Prostate gland (tissue), 2 donors: ENCODE data around the gene ADPRH. TPM values are rescaled to one million over a fixed set of nuclear protein-coding genes. Genes with fewer than 3 reads are reported as not detected.

Experiments used
- DNase-seq: peaks from one replicate; pipeline ENCODE4 v3.0.0-alpha.2; 2019; ENCODE audit warnings: low spot score
- H3K27ac ChIP-seq, 2 donors: fragments of 200-600 bp; sonication (generic); 2 replicates each; pipeline ENCODE4 v1.5.1; 2017 to 2019
- H3K27me3 ChIP-seq: fragments of 200-600 bp; sonication (generic); replicated peaks from 2 replicates; pipeline ENCODE4 v1.5.1; 2019; ENCODE audit not compliant: insufficient read depth
- H3K36me3 ChIP-seq, 2 donors: fragments of 200-600 bp; sonication (generic); 1 replicate in 1 of 2; 2 replicates in 1 of 2; pipeline versions ENCODE4 v1.5.1 to v1.8.1; 2017 to 2019
- H3K4me1 ChIP-seq: fragments of 200-600 bp; sonication (generic); replicated peaks from 2 replicates; pipeline ENCODE4 v1.5.1; 2019
- H3K4me3 ChIP-seq, 2 donors: fragments of 200-600 bp; sonication (generic); 2 replicates each; pipeline ENCODE4 v1.5.1; 2017 to 2019
- H3K9me3 ChIP-seq: fragments of 200-600 bp; sonication (generic); 2 replicates; pipeline ENCODE4 v1.5.1; 2017
- POLR2A ChIP-seq: fragments of 450-650 bp; IDR thresholded peaks from one replicate; pipeline ENCODE4 v1.6.1; 2016; ENCODE audit warnings: antibody characterized with exemption, mild to moderate bottlenecking
- POLR2AphosphoS5 ChIP-seq: sonication (generic); formaldehyde crosslinking; IDR thresholded peaks from one replicate; pipeline ENCODE4 v1.6.1; 2017; ENCODE audit warnings: antibody characterized with exemption
- WGBS: methylation state at CpG from one replicate; pipeline ENCODE4 v1.1.5; 2018; 5-methylcytosine and 5-hydroxymethylcytosine counted together
- intact Hi-C: fragments of 100-400 bp; cut with DNase I; formaldehyde crosslinking; loops from one replicate; pipeline ENCODE4 v1.14.2; 2022
- total RNA-seq, 2 donors: library from RNA; depleted of rRNA; stranded (reverse); fragments of >200 nt; gene quantifications; one replicate each; pipeline ENCODE4 v1.1.0, GENCODE V29; 2016
- TF ChIP-seq, protein P1 (sequence below), 4 experiments: fragments of 200-600 bp in 2 of 4; fragments of 450-650 bp in 2 of 4; sonication (generic) in 2 of 4; IDR thresholded peaks; 1 replicate in 3 of 4; 2 replicates in 1 of 4; pipeline ENCODE4 v1.5.1; 2016 to 2019; ENCODE audit warnings: antibody characterized with exemption in 4 of 4, mild to moderate bottlenecking in 2 of 4, moderate library complexity in 2 of 4

ADPRH gene
- total RNA-seq, 2 donors from 2014 or later = 8.2 to 14.8 TPM

DNA sequence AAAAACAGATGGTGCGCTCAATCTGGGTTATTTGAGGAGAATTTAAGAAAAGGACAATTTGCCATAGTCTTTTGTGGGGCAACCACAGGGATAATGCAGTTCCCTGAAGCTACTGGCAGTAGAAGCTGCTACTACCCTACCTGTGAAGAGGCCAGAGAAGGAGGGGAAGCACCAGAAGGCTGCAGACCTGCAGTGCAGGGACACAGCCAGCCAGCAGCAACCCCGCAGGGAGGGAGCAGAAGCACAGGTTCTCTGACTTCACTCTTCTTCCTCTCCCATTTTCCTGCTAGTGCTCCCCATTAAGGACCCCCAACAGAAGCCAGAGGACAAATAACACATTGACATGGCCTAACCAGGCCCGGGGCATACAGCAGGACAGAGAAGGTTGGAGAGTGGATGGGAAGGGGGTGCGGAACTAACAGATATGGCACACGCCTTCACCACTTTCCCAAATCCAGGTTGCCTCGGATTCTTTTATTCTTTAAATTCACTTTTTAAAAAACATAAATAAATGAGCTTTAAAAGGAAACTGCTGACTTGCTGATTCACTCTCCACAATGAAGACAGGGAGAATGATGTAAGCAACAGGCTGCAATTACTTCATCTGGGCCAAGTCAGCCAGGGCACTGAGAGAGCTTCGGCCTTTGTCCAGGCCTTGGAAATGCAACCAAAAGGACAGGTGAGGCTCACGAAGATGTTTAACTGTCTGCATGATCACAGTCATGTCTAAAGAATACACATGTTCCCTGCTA is 51.0 kb downstream of the ADPRH start:
- Histone ChIP-seq H3K27ac (peak overlapping the region in 1 of 2 donors; percentile 34), H3K27me3 (no peaks in the 10 kb centered on the region), H3K36me3 (no peaks in the 10 kb centered on the region), H3K4me1 (no peaks in the 10 kb centered on the region), H3K4me3 (no peak overlapping the region), H3K9me3 (no peaks in the 10 kb centered on the region)
- TF ChIP-seq POLR2AphosphoS5 (peak; percentile 18), POLR2A (no peak)
- TF ChIP-seq, protein P1, sequence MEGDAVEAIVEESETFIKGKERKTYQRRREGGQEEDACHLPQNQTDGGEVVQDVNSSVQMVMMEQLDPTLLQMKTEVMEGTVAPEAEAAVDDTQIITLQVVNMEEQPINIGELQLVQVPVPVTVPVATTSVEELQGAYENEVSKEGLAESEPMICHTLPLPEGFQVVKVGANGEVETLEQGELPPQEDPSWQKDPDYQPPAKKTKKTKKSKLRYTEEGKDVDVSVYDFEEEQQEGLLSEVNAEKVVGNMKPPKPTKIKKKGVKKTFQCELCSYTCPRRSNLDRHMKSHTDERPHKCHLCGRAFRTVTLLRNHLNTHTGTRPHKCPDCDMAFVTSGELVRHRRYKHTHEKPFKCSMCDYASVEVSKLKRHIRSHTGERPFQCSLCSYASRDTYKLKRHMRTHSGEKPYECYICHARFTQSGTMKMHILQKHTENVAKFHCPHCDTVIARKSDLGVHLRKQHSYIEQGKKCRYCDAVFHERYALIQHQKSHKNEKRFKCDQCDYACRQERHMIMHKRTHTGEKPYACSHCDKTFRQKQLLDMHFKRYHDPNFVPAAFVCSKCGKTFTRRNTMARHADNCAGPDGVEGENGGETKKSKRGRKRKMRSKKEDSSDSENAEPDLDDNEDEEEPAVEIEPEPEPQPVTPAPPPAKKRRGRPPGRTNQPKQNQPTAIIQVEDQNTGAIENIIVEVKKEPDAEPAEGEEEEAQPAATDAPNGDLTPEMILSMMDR (IDR thresholded peaks at IDR 0.05) = no peak
- no peak for DNase-seq
- intact Hi-C loops = no loop called here
- WGBS = 80% methylated on average over 8 of the region's 8 CpGs

DNA sequence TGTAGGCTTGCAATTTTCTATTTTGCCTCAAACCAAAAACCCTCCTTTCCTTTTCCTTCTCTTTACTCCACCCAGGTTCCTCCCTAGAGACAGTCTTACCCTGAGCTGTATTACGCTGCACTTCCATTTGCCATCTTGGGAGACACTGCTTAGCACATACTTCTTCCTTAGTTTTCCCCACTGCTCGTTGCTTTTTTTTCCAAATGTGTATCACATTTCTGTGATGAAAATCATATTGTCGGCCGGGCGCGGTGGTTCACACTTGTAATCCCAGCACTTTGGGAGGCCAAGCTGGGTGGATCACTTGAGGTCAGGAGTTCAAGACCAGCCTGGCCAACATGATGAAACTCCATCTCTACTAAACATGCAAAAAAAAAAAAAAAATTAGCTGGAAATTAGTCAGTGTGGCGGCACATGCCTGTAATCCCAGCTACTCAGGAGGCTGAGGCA is 51.6 kb downstream of the ADPRH start:
- no peak for DNase-seq
- 83% methylated on average over 7 of the region's 7 CpGs for WGBS
- Histone ChIP-seq H3K27me3 (no peaks in the 10 kb centered on the region), H3K36me3 (no peaks in the 10 kb centered on the region), H3K27ac (peak overlapping the region in 1 of 2 donors; percentile 34), H3K9me3 (no peaks in the 10 kb centered on the region), H3K4me3 (no peak overlapping the region), H3K4me1 (no peaks in the 10 kb centered on the region)
- TF ChIP-seq POLR2A (no peak), POLR2AphosphoS5 (no peak)
- TF ChIP-seq, protein P1 (IDR thresholded peaks at IDR 0.05) = no peak
- intact Hi-C loops = no loop called here

DNA sequence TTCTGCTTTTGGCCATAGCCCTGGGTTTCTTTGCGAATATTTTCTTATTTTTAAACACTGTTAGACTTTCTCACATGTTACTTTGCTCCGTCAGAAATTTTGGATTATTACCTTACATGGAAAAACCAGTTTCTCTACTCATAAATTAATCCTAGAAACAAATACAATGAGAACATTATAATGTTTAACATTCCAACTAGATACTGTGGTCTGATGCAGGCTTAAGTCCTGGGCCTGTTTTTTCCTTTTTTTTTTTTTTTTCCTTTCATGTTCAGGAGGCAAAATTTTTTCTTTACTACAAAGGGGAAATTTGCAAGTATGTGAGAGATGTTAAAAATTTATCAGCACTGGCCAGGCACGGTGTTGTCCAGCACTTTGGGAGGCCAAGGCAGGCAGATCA is 52.2 kb downstream of the ADPRH start:
- no peak overlapping the region for H3K27ac ChIP-seq
- TF ChIP-seq POLR2A = no peak
- no peak for TF ChIP-seq POLR2AphosphoS5
- TF ChIP-seq, protein P1 (IDR thresholded peaks at IDR 0.05) = no peak
- WGBS = 19% methylated on average over 3 of the region's 3 CpGs
- no peak for DNase-seq
- no peaks in the 10 kb centered on the region for H3K36me3 ChIP-seq
- no peaks in the 10 kb centered on the region for H3K9me3 ChIP-seq
- intact Hi-C loops = no loop called here
- H3K4me1 ChIP-seq = no peaks in the 10 kb centered on the region
- no peak overlapping the region for H3K4me3 ChIP-seq
- no peaks in the 10 kb centered on the region for H3K27me3 ChIP-seq

DNA sequence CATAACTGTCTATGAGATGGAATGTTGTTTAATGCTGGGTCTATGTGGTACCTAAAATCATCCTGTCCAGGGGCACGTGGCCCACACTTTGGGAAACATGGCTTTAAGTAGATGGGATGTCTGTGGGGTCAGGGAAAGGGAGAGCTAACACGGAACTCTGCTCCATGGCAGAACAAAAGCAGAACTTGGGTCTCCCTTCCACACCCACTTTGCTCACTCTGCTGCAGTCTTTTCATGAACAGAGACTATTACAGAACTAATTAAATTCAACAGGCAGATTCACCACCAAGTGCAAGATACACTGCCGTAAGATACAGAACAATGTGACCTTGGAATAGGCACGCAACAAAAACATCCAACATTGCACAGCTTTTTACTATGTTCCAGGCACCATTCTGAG is 52.9 kb downstream of the ADPRH start:
- 85% methylated on average over 4 of the region's 4 CpGs for whole genome bisulfite sequencing
- Histone ChIP-seq H3K36me3 (no peaks in the 10 kb centered on the region), H3K4me1 (no peaks in the 10 kb centered on the region), H3K27me3 (no peaks in the 10 kb centered on the region), H3K27ac (no peak overlapping the region), H3K4me3 (no peak overlapping the region), H3K9me3 (no peaks in the 10 kb centered on the region)
- no peak for DNase-seq
- TF ChIP-seq POLR2AphosphoS5 (no peak), POLR2A (no peak)
- TF ChIP-seq, protein P1 (IDR thresholded peaks at IDR 0.05) = no peak
- intact Hi-C loops = no loop called here

DNA sequence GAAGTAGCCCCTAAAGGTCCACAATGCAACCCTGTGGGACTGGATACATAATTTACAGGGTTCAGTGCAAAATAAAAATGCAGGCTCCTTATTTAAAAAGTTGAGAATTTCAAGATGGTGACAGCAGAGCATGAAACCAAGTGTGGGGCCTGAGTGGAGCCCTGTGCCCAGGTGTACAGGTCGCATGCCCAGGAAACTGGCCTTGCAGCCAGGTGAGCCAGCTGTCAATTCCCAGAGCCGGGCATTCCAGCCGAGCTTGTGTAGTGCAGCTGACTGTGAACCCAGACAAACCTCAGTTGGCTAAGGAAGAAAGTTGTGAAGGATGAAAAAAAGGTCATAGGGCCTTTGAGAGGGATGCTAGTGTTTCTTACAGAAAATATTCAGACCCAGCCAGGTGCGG is 53.5 kb downstream of the ADPRH start:
- H3K9me3 ChIP-seq = no peaks in the 10 kb centered on the region
- H3K27me3 ChIP-seq = no peaks in the 10 kb centered on the region
- H3K27ac ChIP-seq = no peak overlapping the region
- TF ChIP-seq, protein P1 (IDR thresholded peaks at IDR 0.05) = no peak
- TF ChIP-seq POLR2AphosphoS5 (no peak), POLR2A (no peak)
- no peak for DNase-seq
- intact Hi-C loops = no loop called here
- no peak overlapping the region for H3K4me3 ChIP-seq
- 60% methylated on average over 4 of the region's 4 CpGs for WGBS
- H3K36me3 ChIP-seq = no peaks in the 10 kb centered on the region
- no peaks in the 10 kb centered on the region for H3K4me1 ChIP-seq
